Measurements from ENCODE around the gene PRSS56.

The PRSS56 gene

DNA sequence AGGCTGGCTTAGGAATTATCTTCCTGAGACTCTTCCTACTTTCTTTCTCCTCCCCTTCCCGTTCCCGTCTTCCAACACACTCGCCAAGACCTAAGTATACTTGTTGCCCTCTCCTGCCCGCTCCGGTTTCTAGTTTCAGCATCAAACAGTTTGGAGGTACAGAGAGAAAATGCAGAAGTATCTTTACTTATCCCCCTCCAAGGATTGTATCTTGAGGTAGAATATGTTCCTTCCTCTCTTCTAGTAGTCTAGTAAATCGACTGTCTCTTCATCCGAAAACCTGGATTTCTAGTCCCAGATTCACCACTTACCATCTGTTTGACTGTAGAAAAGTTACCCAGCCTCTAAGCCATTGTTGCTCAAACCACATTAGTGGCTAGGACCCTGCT is 31.1 kb downstream of the PRSS56 start:
- peak overlapping the region; percentile 92 for H3K4me3 ChIP-seq (ENCODE audit: low read depth, low read length)
- TF ChIP-seq, protein P1, sequence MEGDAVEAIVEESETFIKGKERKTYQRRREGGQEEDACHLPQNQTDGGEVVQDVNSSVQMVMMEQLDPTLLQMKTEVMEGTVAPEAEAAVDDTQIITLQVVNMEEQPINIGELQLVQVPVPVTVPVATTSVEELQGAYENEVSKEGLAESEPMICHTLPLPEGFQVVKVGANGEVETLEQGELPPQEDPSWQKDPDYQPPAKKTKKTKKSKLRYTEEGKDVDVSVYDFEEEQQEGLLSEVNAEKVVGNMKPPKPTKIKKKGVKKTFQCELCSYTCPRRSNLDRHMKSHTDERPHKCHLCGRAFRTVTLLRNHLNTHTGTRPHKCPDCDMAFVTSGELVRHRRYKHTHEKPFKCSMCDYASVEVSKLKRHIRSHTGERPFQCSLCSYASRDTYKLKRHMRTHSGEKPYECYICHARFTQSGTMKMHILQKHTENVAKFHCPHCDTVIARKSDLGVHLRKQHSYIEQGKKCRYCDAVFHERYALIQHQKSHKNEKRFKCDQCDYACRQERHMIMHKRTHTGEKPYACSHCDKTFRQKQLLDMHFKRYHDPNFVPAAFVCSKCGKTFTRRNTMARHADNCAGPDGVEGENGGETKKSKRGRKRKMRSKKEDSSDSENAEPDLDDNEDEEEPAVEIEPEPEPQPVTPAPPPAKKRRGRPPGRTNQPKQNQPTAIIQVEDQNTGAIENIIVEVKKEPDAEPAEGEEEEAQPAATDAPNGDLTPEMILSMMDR (conservative IDR thresholded peaks at IDR 0.05; ENCODE audit: low read depth, low read length): no peak
- no peak for DNase-seq (ENCODE audit: low read depth)

DNA sequence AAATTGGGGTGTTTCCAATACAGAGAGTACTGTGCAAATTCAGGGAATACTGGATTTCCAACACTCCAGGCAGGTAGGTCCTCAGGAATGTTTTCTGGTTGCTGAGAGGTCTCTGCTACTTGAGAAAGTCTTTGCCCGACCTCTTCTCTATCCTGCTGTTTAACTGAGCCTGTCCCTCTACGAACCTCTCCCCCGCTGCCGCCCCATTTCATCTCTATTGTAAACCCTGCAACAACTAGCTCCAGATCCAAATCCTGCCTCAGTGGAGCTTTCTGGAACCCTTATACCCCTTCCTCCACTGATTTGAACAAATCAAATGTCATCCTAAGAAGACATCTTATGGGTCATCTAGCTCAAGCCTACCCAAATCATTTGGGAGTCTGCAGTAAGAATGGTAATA is 31.6 kb downstream of the PRSS56 start:
- TF ChIP-seq, protein P1 (conservative IDR thresholded peaks at IDR 0.05; ENCODE audit: low read depth, low read length): no peak
- H3K4me3 ChIP-seq (ENCODE audit: low read depth, low read length): peak overlapping the region; percentile 92

DNA sequence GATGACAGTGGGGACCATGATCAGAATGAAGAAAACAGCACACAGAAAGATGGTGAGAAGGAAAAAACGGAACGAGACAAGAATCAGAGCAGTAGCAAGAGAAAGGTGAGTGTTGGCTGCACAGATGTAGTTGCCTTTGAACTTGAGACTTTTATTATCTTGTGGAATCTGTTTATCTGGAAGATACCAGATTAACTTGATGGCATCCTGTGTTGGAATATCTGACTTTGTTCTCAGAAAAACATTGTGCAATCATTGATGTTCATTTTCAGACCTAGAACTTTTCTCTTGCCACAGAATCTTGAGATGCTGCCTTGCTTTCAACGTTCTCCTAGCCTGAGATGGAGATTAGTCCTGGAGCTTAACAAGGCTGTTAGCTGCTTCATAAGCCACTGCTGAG is 36.2 kb downstream of the PRSS56 start:
- peak; percentile 27 for DNase-seq (ENCODE audit: low read depth)
- TF ChIP-seq, protein P1 (conservative IDR thresholded peaks at IDR 0.05; ENCODE audit: low read depth, low read length): no peak
- no peak overlapping the region for H3K4me3 ChIP-seq (ENCODE audit: low read depth, low read length)

More for the DNA sequence above, 31.6 kb downstream of the PRSS56 start:
- DNase-seq (ENCODE audit: low read depth): no peak

DNA sequence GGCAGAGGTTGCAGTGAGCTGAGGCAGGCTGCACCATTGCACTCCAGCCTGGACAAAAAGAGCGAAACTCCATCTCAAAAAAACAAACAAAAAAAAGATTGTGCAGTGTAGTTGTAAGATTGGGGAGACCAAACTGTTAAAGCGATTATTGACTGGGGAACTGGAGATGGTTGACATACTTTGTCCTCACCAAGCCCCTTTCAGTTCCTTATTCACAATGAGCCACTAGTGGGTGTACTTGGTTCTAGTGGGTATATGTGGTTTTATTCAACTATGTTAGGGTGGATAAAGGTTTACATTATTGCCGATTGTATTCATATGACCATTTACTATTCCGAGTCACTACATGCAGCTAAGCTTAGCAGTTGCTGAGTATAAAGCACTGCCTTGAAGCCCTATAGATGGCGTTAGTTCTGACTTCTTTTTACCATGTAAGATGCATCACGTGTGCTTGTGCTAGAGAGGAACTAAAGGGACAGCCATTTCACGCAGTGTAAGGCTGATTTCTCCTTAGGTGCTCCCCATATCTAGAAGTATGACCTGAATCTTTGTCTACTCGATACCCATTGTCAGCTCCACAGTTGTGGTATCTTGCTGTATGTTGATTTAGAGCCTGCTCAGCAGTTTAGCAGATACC is 42.4 kb downstream of the PRSS56 start:
- DNase-seq (ENCODE audit: low read depth): no peak
- TF ChIP-seq, protein P1 (conservative IDR thresholded peaks at IDR 0.05; ENCODE audit: low read depth, low read length): no peak
- no peak overlapping the region for H3K4me3 ChIP-seq (ENCODE audit: low read depth, low read length)

DNA sequence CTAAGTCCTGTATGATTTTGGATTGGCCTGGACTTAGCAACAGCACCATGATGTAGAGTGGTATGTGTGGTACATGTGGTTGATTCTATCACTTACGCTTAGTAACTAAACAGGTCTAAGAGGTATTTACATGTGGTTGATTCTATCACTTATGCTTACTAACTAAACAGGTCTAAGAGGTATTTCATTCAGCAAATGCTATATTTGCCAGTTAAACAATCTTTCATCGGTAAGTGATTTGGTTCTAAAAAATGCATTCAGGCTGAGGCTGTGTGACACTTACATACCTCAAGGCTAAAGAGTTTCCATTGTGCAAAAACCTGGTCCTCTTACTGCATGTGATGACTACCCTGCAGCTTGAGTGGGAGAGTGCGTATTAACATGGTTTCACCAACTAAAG is 43.4 kb downstream of the PRSS56 start:
- no peak overlapping the region for H3K4me3 ChIP-seq (ENCODE audit: low read depth, low read length)
- TF ChIP-seq, protein P1 (conservative IDR thresholded peaks at IDR 0.05; ENCODE audit: low read depth, low read length): no peak
- peak; percentile 38 for DNase-seq (ENCODE audit: low read depth)

DNA sequence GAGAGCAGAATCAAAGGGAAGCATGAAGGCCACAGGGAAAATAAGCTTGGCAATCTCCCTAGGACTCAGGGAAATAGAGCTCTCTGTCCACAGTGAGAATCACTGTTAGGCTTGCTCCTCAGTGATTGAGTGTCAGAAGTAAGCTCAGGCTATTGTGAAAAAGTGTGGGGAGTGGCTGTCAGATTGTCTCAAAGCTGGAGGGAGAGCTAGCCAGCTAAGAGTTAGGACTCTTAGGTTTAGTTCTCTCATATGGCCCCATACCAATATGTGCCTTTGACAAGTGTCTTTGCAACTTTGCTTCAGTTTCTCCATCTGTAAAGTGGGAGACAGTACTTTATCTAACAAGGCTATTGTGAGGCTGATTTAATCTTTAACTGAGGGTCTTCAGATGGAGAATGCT is 47.5 kb downstream of the PRSS56 start:
- TF ChIP-seq, protein P1 (conservative IDR thresholded peaks at IDR 0.05; ENCODE audit: low read depth, low read length): no peak
- DNase-seq (ENCODE audit: low read depth): no peak
- H3K4me3 ChIP-seq (ENCODE audit: low read depth, low read length): no peak overlapping the region

DNA sequence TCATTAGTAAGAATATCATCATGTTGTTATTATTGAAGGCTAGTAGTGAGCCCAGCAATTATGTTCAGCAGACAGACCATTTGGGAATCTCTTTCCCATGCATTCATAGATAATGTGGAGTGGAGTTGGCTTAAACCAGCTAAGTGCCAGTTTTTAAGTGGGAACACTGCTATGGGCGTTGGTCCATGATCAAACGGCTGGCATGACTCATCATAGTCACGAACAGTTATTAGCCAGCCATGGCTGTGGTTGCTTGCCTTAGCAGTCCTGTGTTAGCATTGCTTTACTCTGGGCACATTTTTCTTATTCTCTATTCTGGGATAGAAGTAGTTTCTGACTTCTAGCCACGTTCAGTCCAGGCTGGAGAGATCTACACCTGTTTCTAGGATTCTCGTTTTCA is 48.0 kb downstream of the PRSS56 start:
- TF ChIP-seq, protein P1 (conservative IDR thresholded peaks at IDR 0.05; ENCODE audit: low read depth, low read length): no peak
- H3K4me3 ChIP-seq (ENCODE audit: low read depth, low read length): no peak overlapping the region
- DNase-seq (ENCODE audit: low read depth): peak; percentile 50

Measured in choroid plexus epithelial cell (primary cell).